GM12892 (cell line): ENCODE measurements around the gene PLEKHG5.

ENCODE experiments used
- POLR2A ChIP-seq: IDR thresholded peaks from 2 replicates; pipeline ENCODE4 v1.6.1; 2011; ENCODE audit warnings: low read depth, low read length, control low read depth
- TAF1 ChIP-seq: IDR thresholded peaks from 2 replicates; pipeline ENCODE4 v1.6.1; 2011; ENCODE audit warnings: low read depth, mild to moderate bottlenecking, control low read depth, low read length, borderline replicate concordance

DNA sequence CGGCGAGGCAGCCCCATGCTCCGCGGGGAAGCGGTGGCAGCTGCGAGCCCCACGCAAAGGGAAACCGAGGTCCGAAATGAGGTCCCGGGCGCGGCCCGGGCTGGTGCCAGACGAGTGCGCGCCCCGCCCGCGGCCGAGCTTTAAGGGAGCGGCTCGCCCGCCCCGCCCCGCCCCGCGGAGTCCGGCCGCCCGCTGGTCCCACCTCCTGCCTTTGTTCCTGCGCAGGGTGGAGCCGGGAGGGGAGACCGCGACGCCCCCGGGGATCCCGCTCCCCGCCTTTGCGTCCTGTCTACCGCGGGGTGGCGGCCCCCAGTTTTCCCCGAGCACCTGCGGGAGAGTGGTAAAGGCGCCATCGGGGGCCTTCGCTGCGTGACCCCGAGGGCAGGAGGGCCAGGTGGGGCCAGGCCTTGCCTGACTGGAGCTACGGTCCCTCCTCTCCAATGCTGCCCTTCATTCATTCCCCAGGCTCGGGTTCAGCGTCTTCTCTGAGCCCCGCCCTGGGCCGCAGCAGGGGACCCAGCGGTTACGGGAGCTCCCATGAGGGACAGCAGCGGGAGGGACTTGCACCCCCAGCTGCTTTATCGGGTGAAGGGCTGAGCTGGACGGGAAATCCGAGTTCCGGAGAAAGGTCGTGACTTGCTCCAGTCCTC is 71.5 kb downstream of the PLEKHG5 start, which contains the start of gene HES2:
- TF ChIP-seq TAF1 (no peak), POLR2A (no peak)
